ENCODE data around the gene GNPTG. TPM values are rescaled to one million over a fixed set of nuclear protein-coding genes. Genes with fewer than 3 reads are reported as not detected.

Gene GNPTG
- total RNA-seq, 1 experiment from 2014 or later: 40.6 TPM

- H3K4me2 ChIP-seq: no peak overlapping the region
- H3K4me3 ChIP-seq: no peak overlapping the region
- H3K4me1 ChIP-seq (replicated peaks; ENCODE audit: insufficient read depth): peaks cover 15% of the 10 kb centered on the region
- H3K27me3 ChIP-seq (ENCODE audit: insufficient read depth, low read depth): no peaks in the 10 kb centered on the region
- DNase-seq: no peak
- no peak for TF ChIP-seq EZH2 (IDR thresholded peaks at IDR 0.05; ENCODE audit: low read depth)
- TF ChIP-seq CTCF (conservative IDR thresholded peaks at IDR 0.05): no peak
- no peak overlapping the region for H3K27ac ChIP-seq
- no peaks in the 10 kb centered on the region for H3K36me3 ChIP-seq (ENCODE audit: low read depth)
- BruUV-seq (replicated peaks): no TSS peak
- no peaks in the 10 kb centered on the region for H3F3A ChIP-seq (ENCODE audit: insufficient read depth, low read depth)
- CTCF ChIA-PET: no interaction called here
- H4K20me1 ChIP-seq (ENCODE audit: insufficient read depth): no peaks in the 10 kb centered on the region
- no peaks in the 10 kb centered on the region for H3K9me3 ChIP-seq (ENCODE audit: insufficient read depth, low read depth)
- POLR2A ChIA-PET (ENCODE audit: unreplicated experiment): no interaction called here
- no peaks in the 10 kb centered on the region for H3K79me2 ChIP-seq (ENCODE audit: low read depth)
- intact Hi-C loops (cut with micrococcal nuclease; ENCODE audit: unreplicated experiment): no loop called here
- H3K9me2 ChIP-seq (ENCODE audit: insufficient read depth): no peaks in the 10 kb centered on the region
- no peak overlapping the region for H2AFZ ChIP-seq
Observed at GRCh38 chr16:1335996-1336395, 15.7 kb upstream of the GNPTG start.

GRCh38 chr16:1336619-1337018 lies 15.1 kb upstream of the GNPTG start:
- H3K27ac ChIP-seq: no peak overlapping the region
- intact Hi-C loops (cut with micrococcal nuclease; ENCODE audit: unreplicated experiment): no loop called here
- no peaks in the 10 kb centered on the region for H4K20me1 ChIP-seq (ENCODE audit: insufficient read depth)
- BruUV-seq (replicated peaks): no TSS peak
- no peaks in the 10 kb centered on the region for H3K79me2 ChIP-seq (ENCODE audit: low read depth)
- peaks cover 10% of the 10 kb centered on the region for H3K4me1 ChIP-seq (replicated peaks; ENCODE audit: insufficient read depth)
- no peaks in the 10 kb centered on the region for H3K9me3 ChIP-seq (ENCODE audit: insufficient read depth, low read depth)
- POLR2A ChIA-PET (ENCODE audit: unreplicated experiment): no interaction called here
- no peaks in the 10 kb centered on the region for H3F3A ChIP-seq (ENCODE audit: insufficient read depth, low read depth)
- H3K9me2 ChIP-seq (ENCODE audit: insufficient read depth): no peaks in the 10 kb centered on the region
- no peaks in the 10 kb centered on the region for H3K27me3 ChIP-seq (ENCODE audit: insufficient read depth, low read depth)
- H3K4me3 ChIP-seq: no peak overlapping the region
- CTCF ChIA-PET: no interaction called here
- no peak overlapping the region for H2AFZ ChIP-seq
- no peak for DNase-seq
- H3K36me3 ChIP-seq (ENCODE audit: low read depth): no peaks in the 10 kb centered on the region
- H3K4me2 ChIP-seq: no peak overlapping the region
- TF ChIP-seq CTCF (conservative IDR thresholded peaks at IDR 0.05): no peak
- TF ChIP-seq EZH2 (IDR thresholded peaks at IDR 0.05; ENCODE audit: low read depth): no peak

GRCh38 chr16:1337486-1337885 lies 14.2 kb upstream of the GNPTG start:
- Histone ChIP-seq H3K27ac (no peak overlapping the region), H3K9me3 (ENCODE audit: insufficient read depth, low read depth) (no peaks in the 10 kb centered on the region), H2AFZ (no peak overlapping the region), H3F3A (ENCODE audit: insufficient read depth, low read depth) (no peaks in the 10 kb centered on the region), H3K36me3 (ENCODE audit: low read depth) (no peaks in the 10 kb centered on the region), H3K4me1 (replicated peaks; ENCODE audit: insufficient read depth) (peaks cover 4% of the 10 kb centered on the region; the same call in 1 of the 2 replicates), H3K27me3 (ENCODE audit: insufficient read depth, low read depth) (no peaks in the 10 kb centered on the region), H3K9me2 (ENCODE audit: insufficient read depth) (no peaks in the 10 kb centered on the region), H4K20me1 (ENCODE audit: insufficient read depth) (no peaks in the 10 kb centered on the region), H3K4me2 (no peak overlapping the region), H3K4me3 (no peak overlapping the region), H3K79me2 (ENCODE audit: low read depth) (no peaks in the 10 kb centered on the region)
- intact Hi-C loops (cut with micrococcal nuclease; ENCODE audit: unreplicated experiment): no loop called here
- no TSS peak for BruUV-seq (replicated peaks)
- ChIA-PET CTCF (no interaction called here), POLR2A (ENCODE audit: unreplicated experiment) (no interaction called here)
- TF ChIP-seq CTCF (conservative IDR thresholded peaks at IDR 0.05) (no peak), EZH2 (IDR thresholded peaks at IDR 0.05; ENCODE audit: low read depth) (no peak)
- no peak for DNase-seq
